ENCODE measurements around the gene ELOVL4. TPM values are rescaled to one million over a fixed set of nuclear protein-coding genes. Genes with fewer than 3 reads are reported as not detected.

The ELOVL4 gene
- total RNA-seq, 1 donor from 2014 or later: 9.1 TPM

DNA sequence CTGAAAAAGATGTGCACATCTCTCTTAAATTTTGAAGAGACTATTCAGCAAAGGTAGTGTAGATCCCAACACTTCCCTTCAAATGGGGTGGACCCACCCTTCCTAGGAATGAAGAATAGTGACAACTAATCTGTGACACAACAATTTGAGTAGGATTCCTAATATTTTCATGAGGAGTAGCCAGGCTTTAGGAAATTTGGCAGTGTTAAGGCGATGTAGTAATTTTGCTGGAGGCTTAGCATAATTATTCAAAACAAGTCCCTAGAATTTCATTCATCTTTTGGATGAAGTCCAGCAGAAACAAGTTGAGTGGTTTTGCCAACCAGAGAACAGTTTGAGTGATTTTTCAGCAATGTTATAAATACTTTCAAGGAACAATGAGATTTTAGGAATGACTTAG is 52.4 kb downstream of the ELOVL4 start:
- Mint-ChIP-seq H3K4me1 (ENCODE audit: unreplicated experiment) (no peaks in the 10 kb centered on the region), H3K4me3 (peak overlapping the region; percentile 38), H3K9me3 (peaks cover 5% of the 10 kb centered on the region), H3K36me3 (no peaks in the 10 kb centered on the region), H3K27ac (peak overlapping the region; percentile 76), H3K27me3 (no peaks in the 10 kb centered on the region)
- no peak for DNase-seq (ENCODE audit: extremely low spot score, unreplicated experiment)
- TF ChIP-seq, protein P1, sequence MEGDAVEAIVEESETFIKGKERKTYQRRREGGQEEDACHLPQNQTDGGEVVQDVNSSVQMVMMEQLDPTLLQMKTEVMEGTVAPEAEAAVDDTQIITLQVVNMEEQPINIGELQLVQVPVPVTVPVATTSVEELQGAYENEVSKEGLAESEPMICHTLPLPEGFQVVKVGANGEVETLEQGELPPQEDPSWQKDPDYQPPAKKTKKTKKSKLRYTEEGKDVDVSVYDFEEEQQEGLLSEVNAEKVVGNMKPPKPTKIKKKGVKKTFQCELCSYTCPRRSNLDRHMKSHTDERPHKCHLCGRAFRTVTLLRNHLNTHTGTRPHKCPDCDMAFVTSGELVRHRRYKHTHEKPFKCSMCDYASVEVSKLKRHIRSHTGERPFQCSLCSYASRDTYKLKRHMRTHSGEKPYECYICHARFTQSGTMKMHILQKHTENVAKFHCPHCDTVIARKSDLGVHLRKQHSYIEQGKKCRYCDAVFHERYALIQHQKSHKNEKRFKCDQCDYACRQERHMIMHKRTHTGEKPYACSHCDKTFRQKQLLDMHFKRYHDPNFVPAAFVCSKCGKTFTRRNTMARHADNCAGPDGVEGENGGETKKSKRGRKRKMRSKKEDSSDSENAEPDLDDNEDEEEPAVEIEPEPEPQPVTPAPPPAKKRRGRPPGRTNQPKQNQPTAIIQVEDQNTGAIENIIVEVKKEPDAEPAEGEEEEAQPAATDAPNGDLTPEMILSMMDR (conservative IDR thresholded peaks at IDR 0.05): no peak

DNA sequence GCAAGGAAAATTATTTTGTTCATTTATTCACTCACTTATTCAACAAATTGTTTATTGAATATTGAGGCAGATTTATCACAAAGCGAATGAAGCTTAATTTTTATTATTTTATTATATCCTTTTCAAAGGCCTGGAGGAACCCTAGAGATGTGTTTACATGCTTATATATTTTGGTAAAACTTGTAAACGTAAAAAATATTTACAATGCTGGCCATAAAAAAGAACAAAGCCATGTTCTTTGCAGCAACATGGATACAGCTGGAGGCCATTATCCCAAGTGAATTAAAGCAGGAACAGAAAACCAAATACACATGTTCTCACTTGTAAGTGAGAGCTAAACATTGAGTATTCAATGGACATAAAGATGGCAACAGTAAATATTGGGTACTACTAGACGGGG is 58.8 kb downstream of the ELOVL4 start:
- Mint-ChIP-seq H3K9me3 (peaks cover 5% of the 10 kb centered on the region), H3K36me3 (no peaks in the 10 kb centered on the region), H3K27me3 (peaks cover 7% of the 10 kb centered on the region), H3K4me1 (ENCODE audit: unreplicated experiment) (no peaks in the 10 kb centered on the region), H3K27ac (no peak overlapping the region), H3K4me3 (no peak overlapping the region)
- no peak for DNase-seq (ENCODE audit: extremely low spot score, unreplicated experiment)
- TF ChIP-seq, protein P1 (conservative IDR thresholded peaks at IDR 0.05): no peak

DNA sequence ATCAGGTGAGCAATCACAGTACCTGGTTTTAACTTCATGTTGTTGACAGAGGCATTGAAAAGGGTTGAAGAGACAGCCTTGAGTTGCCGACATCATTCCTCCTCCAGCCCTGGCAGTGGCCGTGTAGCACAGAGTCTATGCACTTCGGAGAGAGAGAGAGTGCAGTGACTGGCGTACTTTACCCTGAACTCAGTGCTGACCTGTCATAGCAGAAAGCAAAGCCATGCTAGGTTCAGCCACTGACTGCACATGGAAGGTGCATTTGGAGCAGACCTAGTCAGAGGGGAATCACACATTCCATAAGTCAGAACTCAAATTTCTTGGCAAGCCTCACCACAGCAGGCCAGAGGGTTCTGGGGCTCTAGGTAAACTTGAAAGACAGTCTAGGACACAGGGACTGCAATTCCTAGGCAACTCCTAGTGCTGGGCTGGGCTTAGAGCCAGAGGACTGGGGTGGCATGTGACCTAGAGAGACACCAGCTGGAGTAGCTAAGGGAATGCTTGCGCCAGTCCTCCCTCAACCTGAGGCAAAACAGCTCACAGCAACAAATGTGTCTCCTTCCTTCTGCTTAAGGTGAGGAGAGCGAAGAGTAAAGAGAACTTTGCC is 69.1 kb downstream of the ELOVL4 start:
- Mint-ChIP-seq H3K27ac (no peak overlapping the region), H3K4me3 (no peak overlapping the region), H3K36me3 (no peaks in the 10 kb centered on the region), H3K4me1 (ENCODE audit: unreplicated experiment) (no peaks in the 10 kb centered on the region), H3K27me3 (peaks cover 14% of the 10 kb centered on the region), H3K9me3 (no peaks in the 10 kb centered on the region)
- TF ChIP-seq, protein P1 (conservative IDR thresholded peaks at IDR 0.05): no peak
- no peak for DNase-seq (ENCODE audit: extremely low spot score, unreplicated experiment)

- H3K9me3 Mint-ChIP-seq: no peaks in the 10 kb centered on the region
- DNase-seq (ENCODE audit: extremely low spot score, unreplicated experiment): no peak
- no peak overlapping the region for H3K27ac Mint-ChIP-seq
- H3K27me3 Mint-ChIP-seq: peaks cover 14% of the 10 kb centered on the region
- H3K4me3 Mint-ChIP-seq: no peak overlapping the region
- peaks cover 5% of the 10 kb centered on the region for H3K4me1 Mint-ChIP-seq (ENCODE audit: unreplicated experiment)
- TF ChIP-seq, protein P1 (conservative IDR thresholded peaks at IDR 0.05): no peak
- H3K36me3 Mint-ChIP-seq: no peaks in the 10 kb centered on the region
Measured at GRCh38 chr6:79874531-79875134, 72.7 kb downstream of the ELOVL4 start.

DNA sequence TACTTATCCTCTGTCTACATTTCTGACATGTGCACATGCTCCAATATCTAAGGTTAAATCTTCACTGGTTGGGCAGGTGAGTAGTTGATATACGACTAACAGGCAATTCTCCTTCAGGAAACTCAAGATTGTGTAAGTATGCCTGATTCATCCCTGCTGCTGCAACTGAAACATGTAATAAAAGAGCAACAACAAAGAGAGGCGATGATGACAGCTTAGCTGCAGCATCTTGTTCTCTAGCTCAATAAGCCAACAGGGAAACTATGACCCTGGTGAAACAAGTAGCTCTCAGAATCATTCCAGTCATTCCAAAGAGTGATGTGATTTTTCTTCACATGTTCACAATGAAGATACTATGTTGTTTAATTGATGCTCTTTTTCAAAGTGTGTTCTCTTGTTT is 74.4 kb downstream of the ELOVL4 start:
- H3K4me1 Mint-ChIP-seq (ENCODE audit: unreplicated experiment): peaks cover 20% of the 10 kb centered on the region
- H3K4me3 Mint-ChIP-seq: no peak overlapping the region
- TF ChIP-seq, protein P1 (conservative IDR thresholded peaks at IDR 0.05): no peak
- no peaks in the 10 kb centered on the region for H3K9me3 Mint-ChIP-seq
- no peak for DNase-seq (ENCODE audit: extremely low spot score, unreplicated experiment)
- H3K27ac Mint-ChIP-seq: no peak overlapping the region
- H3K27me3 Mint-ChIP-seq: peaks cover 14% of the 10 kb centered on the region
- H3K36me3 Mint-ChIP-seq: no peaks in the 10 kb centered on the region

Measured in type B pancreatic cell (in vitro differentiated cells).